Tibial artery (tissue), 4 donors: Measurements from ENCODE around the gene NCKAP5.

Source experiments
- DNase-seq, 2 donors: peaks; one replicate each; pipeline ENCODE4 v3.0.0-alpha.2; 2019
- H3K27ac ChIP-seq, 2 donors: fragments of 200-600 bp; sonication (generic) in 1 of 2; 1 replicate in 1 of 2; 2 replicates in 1 of 2; pipeline ENCODE4 v1.5.1; 2018 to 2019; ENCODE audit warnings: mild to moderate bottlenecking in 1 of 2
- H3K27me3 ChIP-seq, 2 donors: fragments of 200-600 bp; sonication (generic) in 1 of 2; one replicate each; pipeline versions ENCODE4 v1.5.1 to v1.6.0; 2016 to 2019
- H3K36me3 ChIP-seq, 3 donors: fragments of 200-600 bp; sonication (generic) in 2 of 3; one replicate each; pipeline ENCODE4 v1.5.1; 2016 to 2019; ENCODE audit warnings: mild to moderate bottlenecking in 2 of 3
- H3K4me1 ChIP-seq, 4 donors: fragments of 200-600 bp; sonication (generic) in 2 of 4; 1 replicate in 3 of 4; 2 replicates in 1 of 4; pipeline ENCODE4 v1.5.1; 2016 to 2019
- H3K4me3 ChIP-seq, 2 donors: fragments of 200-600 bp; sonication (generic) in 1 of 2; 1 replicate in 1 of 2; 2 replicates in 1 of 2; pipeline ENCODE4 v1.5.1; 2018 to 2019; ENCODE audit warnings: mild to moderate bottlenecking in 2 of 2
- H3K9me3 ChIP-seq, 3 donors: fragments of 200-600 bp; sonication (generic) in 1 of 3; one replicate each; pipeline ENCODE4 v1.5.1; 2016 to 2019
- CTCF ChIP-seq, 2 experiments: fragments of 200-600 bp in 1 of 2; fragments of 450-650 bp in 1 of 2; IDR thresholded peaks; one replicate each; pipeline ENCODE4 v1.5.1; 2017 to 2019; ENCODE audit warnings: antibody characterized with exemption in 2 of 2, mild to moderate bottlenecking in 1 of 2, moderate library complexity in 1 of 2
- intact Hi-C: fragments of 100-400 bp; cut with DNase I; formaldehyde crosslinking; loops from one replicate; pipeline ENCODE4 v1.15.0; 2023; ENCODE audit warnings: low total_unique reads

The NCKAP5 gene

DNA sequence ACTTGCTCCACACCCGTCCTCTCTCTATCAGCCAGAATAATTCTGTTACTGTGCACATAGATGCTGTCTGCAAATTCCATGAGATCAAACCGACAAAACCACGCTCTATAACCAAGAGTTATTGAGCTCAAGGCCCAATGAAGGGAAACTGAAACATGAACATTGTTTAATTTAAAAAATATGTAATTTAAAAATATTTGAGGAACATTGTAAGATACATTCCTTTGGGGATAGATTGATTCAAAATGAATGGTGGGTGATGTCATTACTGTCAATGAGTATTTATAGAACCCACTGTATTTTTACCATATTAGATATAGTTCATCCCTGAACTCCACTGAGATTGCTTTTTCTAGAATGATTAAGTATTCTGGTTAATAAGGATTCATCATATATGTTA is 50.4 kb downstream of the NCKAP5 start:
- no peaks in the 10 kb centered on the region for H3K9me3 ChIP-seq
- DNase-seq = no peak
- H3K4me3 ChIP-seq = no peak overlapping the region
- intact Hi-C loops = no loop called here
- no peak overlapping the region for H3K27ac ChIP-seq
- H3K4me1 ChIP-seq = no peaks in the 10 kb centered on the region
- no peaks in the 10 kb centered on the region for H3K36me3 ChIP-seq
- no peaks in the 10 kb centered on the region for H3K27me3 ChIP-seq
- TF ChIP-seq CTCF (IDR thresholded peaks at IDR 0.05) = no peak

DNA sequence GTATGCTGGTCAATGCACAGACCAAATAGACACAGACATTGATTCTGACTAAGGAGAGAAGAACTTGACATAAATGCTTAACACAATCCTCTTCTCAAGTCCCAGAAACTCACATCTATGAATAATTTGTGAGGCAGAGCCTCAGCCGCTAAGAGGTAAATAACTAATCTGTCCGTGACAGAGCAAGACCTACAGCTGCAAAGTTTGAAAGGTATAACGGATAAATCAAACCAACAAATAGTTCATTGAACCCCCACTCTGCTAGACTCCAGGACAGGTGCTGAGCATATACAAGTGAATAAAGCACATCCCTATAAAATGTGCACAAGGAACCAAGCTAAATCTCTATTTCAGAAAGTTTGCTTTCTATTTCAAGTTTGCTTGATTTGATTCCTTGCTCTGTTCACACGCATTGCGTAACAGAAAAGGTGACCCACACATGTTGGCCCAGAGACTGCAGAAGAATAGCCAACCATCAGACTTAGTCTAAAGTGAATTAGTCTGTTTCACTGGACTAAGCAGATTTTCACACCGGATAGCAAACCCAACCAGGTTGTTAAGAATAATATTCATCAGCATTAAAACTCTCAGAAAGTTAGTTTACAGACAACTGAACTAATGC is 51.7 kb downstream of the NCKAP5 start:
- Histone ChIP-seq H3K4me3 (no peak overlapping the region), H3K4me1 (no peaks in the 10 kb centered on the region), H3K9me3 (no peaks in the 10 kb centered on the region), H3K27ac (no peak overlapping the region), H3K36me3 (no peaks in the 10 kb centered on the region), H3K27me3 (no peaks in the 10 kb centered on the region)
- no peak for TF ChIP-seq CTCF (IDR thresholded peaks at IDR 0.05)
- DNase-seq = no peak
- intact Hi-C loops = no loop called here

GRCh38 chr2:133515271-133515670 is 53.0 kb downstream of the NCKAP5 start:
- H3K4me1 ChIP-seq = no peaks in the 10 kb centered on the region
- no peak for TF ChIP-seq CTCF (IDR thresholded peaks at IDR 0.05)
- H3K36me3 ChIP-seq = no peaks in the 10 kb centered on the region
- H3K4me3 ChIP-seq = no peak overlapping the region
- no peaks in the 10 kb centered on the region for H3K9me3 ChIP-seq
- DNase-seq = no peak
- intact Hi-C loops = no loop called here
- H3K27me3 ChIP-seq = peaks cover 0 to 2% of the 10 kb centered on the region in 2 donors
- H3K27ac ChIP-seq = no peak overlapping the region

GRCh38 chr2:133513893-133514292 is 54.4 kb downstream of the NCKAP5 start:
- Histone ChIP-seq H3K4me3 (no peak overlapping the region), H3K4me1 (no peaks in the 10 kb centered on the region), H3K9me3 (no peaks in the 10 kb centered on the region), H3K27me3 (peaks cover 0 to 2% of the 10 kb centered on the region in 2 donors), H3K36me3 (no peaks in the 10 kb centered on the region), H3K27ac (no peak overlapping the region)
- intact Hi-C loops = no loop called here
- DNase-seq = no peak
- TF ChIP-seq CTCF (IDR thresholded peaks at IDR 0.05) = no peak

DNA sequence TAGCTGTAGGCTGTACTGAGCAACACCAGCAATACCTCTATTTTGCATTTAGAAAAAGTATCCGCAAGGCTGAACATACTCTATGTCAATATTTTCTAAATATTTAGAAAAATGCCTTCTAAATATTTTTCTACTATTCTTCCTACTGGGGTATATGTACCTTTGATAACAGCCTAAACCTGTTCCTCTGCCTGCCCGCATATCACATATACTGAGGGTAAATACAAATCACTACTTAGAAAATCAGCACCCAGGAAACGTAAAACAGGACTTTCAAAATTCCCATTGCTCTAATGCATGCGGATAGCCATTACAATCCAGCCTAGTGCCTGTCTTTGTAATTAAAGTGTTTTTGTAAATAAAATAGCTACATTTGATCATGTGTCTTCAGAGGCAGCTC is 56.1 kb downstream of the NCKAP5 start:
- intact Hi-C loops = no loop called here
- no peak for DNase-seq
- Histone ChIP-seq H3K9me3 (no peaks in the 10 kb centered on the region), H3K4me3 (no peak overlapping the region), H3K27ac (no peak overlapping the region), H3K4me1 (no peaks in the 10 kb centered on the region), H3K27me3 (peaks cover 0 to 2% of the 10 kb centered on the region in 2 donors), H3K36me3 (no peaks in the 10 kb centered on the region)
- TF ChIP-seq CTCF (IDR thresholded peaks at IDR 0.05) = no peak

DNA sequence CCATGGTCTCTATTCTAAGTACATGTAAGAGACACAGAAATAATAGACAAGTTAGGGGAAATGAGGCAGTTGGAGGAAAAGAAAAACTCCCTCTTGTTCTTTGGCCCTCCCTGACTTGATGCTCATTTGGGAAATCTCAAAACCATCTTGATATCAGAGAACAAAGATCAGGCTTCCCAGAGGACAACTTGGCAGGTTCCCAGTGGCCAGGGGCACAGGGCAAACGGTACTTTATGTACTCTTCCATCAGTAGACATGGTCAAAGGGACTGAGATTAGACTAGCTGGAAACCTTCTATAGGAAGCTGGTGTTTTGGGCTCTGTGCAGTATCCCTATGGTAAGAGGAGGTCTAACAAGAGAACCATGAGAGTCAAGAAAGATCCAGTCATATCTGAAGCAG is 56.6 kb downstream of the NCKAP5 start:
- Histone ChIP-seq H3K4me3 (no peak overlapping the region), H3K9me3 (no peaks in the 10 kb centered on the region), H3K36me3 (no peaks in the 10 kb centered on the region), H3K27me3 (peaks cover 0 to 2% of the 10 kb centered on the region in 2 donors), H3K27ac (no peak overlapping the region), H3K4me1 (no peaks in the 10 kb centered on the region)
- DNase-seq = no peak
- TF ChIP-seq CTCF (IDR thresholded peaks at IDR 0.05) = no peak
- intact Hi-C loops = no loop called here
